Hematopoietic multipotent progenitor cell (in vitro differentiated cells): ENCODE results near the gene PPP6R2. TPM values are rescaled to one million over a fixed set of nuclear protein-coding genes. Genes with fewer than 3 reads are reported as not detected.
"Not testable (repeated sequence)": the region's sequence is repeated elsewhere in the genome, so short reads cannot be mapped to it uniquely, and the experiment has no call there.

Source experiments
- DNase-seq, 3 donors: peaks; one replicate each; pipeline ENCODE4 v3.0.0-alpha.2; 2011 to 2015; ENCODE audit warnings: low read depth in 2 of 3, low spot score in 2 of 3
- total RNA-seq: library from RNA; depleted of rRNA; stranded (reverse); fragments of >200 nt; gene quantifications from one replicate; pipeline ENCODE4 v1.2.3, GENCODE V29; 2012

Gene PPP6R2
- total RNA-seq, 1 donor: 70.3 TPM

- peak in 2 of 3 donors; percentile 39 to 61 for DNase-seq
Measured at GRCh38 chr22:50376085-50376651, 33.0 kb downstream of the PPP6R2 start.

GRCh38 chr22:50381021-50381555, 38.0 kb downstream of the PPP6R2 start:
- DNase-seq: not testable (repeated sequence)

- no peak for DNase-seq
Measured at GRCh38 chr22:50396751-50397370, 53.7 kb downstream of the PPP6R2 start.

- not testable (repeated sequence) for DNase-seq
Measured at GRCh38 chr22:50397371-50398060, 54.4 kb downstream of the PPP6R2 start.

- DNase-seq: peak in 1 of 3 donors; percentile 26
Measured at GRCh38 chr22:50398831-50399648, 55.9 kb downstream of the PPP6R2 start.

GRCh38 chr22:50399751-50400331, 56.7 kb downstream of the PPP6R2 start:
- DNase-seq: peak in 2 of 3 donors; percentile 23 to 26

- no peak for DNase-seq
Measured at GRCh38 chr22:50400406-50400805, 57.3 kb downstream of the PPP6R2 start.

GRCh38 chr22:50400931-50401330, 57.8 kb downstream of the PPP6R2 start:
- no peak for DNase-seq

GRCh38 chr22:50401907-50402306, 58.8 kb downstream of the PPP6R2 start:
- DNase-seq: no peak

GRCh38 chr22:50403701-50404101, 60.6 kb downstream of the PPP6R2 start:
- peak in 2 of 3 donors; percentile 85 to 97 for DNase-seq

GRCh38 chr22:50406416-50407170, 63.5 kb downstream of the PPP6R2 start:
- DNase-seq: no peak

GRCh38 chr22:50408311-50408710, 65.2 kb downstream of the PPP6R2 start:
- no peak for DNase-seq

GRCh38 chr22:50408954-50409353, 65.8 kb downstream of the PPP6R2 start:
- not testable (repeated sequence) for DNase-seq

GRCh38 chr22:50414476-50415248, 71.5 kb downstream of the PPP6R2 start:
- no peak for DNase-seq

- DNase-seq: no peak
Measured at GRCh38 chr22:50415426-50415825, 72.3 kb downstream of the PPP6R2 start.

GRCh38 chr22:50416996-50417395, 73.9 kb downstream of the PPP6R2 start:
- no peak for DNase-seq

GRCh38 chr22:50417411-50418210, 74.5 kb downstream of the PPP6R2 start:
- no peak for DNase-seq

GRCh38 chr22:50418624-50419023, 75.5 kb downstream of the PPP6R2 start:
- no peak for DNase-seq
